Brain microvascular endothelial cell (primary cell): ENCODE measurements around the gene OTULIN.

ENCODE experiments used
- DNase-seq: peaks from one replicate; pipeline ENCODE4 v3.0.0-alpha.2; 2020
- H3K27ac ChIP-seq: fragments of 250-450 bp; sonication (Bioruptor Pico); 2 replicates; pipeline ENCODE4 v1.5.1; 2020; ENCODE audit warnings: mild to moderate bottlenecking, moderate library complexity
- H3K27me3 ChIP-seq: fragments of 250-450 bp; sonication (Bioruptor Pico); replicated peaks from 2 replicates; pipeline ENCODE4 v1.5.1; 2020; ENCODE audit warnings: mild to moderate bottlenecking
- H3K36me3 ChIP-seq: fragments of 250-450 bp; sonication (Bioruptor Pico); replicated peaks from 2 replicates; pipeline ENCODE4 v1.5.1; 2020; ENCODE audit warnings: mild to moderate bottlenecking
- H3K4me3 ChIP-seq: 2 replicates; pipeline ENCODE4 v1.5.1; 2011; ENCODE audit warnings: low read depth, mild to moderate bottlenecking, control low read depth, low read length, moderate library complexity
- in situ Hi-C: cut with HindIII; loops from 2 replicates; pipeline ENCODE4 v1.10.0; 2017; ENCODE audit warnings: low sequenced_read_pairs, low pct_ligation_motif_present
- TF ChIP-seq, protein P1 (sequence below): IDR thresholded peaks from 2 replicates; pipeline ENCODE4 v1.5.1; 2011; ENCODE audit warnings: low read depth, mild to moderate bottlenecking, moderate library complexity, low read length, control low read depth, inconsistent platforms; ENCODE audit errors: missing control alignments

Gene OTULIN

GRCh38 chr5:14745753-14746152 lies 81.2 kb downstream of the OTULIN start:
- Histone ChIP-seq H3K4me3 (no peak overlapping the region), H3K27me3 (no peaks in the 10 kb centered on the region), H3K27ac (no peak overlapping the region), H3K36me3 (peaks cover 22% of the 10 kb centered on the region)
- no peak for DNase-seq
- in situ Hi-C loops = loop anchor here (25.0 kb wide), 1 partner anchor 267 kb away; no protein-coding TSS in a partner anchor
- TF ChIP-seq, protein P1, sequence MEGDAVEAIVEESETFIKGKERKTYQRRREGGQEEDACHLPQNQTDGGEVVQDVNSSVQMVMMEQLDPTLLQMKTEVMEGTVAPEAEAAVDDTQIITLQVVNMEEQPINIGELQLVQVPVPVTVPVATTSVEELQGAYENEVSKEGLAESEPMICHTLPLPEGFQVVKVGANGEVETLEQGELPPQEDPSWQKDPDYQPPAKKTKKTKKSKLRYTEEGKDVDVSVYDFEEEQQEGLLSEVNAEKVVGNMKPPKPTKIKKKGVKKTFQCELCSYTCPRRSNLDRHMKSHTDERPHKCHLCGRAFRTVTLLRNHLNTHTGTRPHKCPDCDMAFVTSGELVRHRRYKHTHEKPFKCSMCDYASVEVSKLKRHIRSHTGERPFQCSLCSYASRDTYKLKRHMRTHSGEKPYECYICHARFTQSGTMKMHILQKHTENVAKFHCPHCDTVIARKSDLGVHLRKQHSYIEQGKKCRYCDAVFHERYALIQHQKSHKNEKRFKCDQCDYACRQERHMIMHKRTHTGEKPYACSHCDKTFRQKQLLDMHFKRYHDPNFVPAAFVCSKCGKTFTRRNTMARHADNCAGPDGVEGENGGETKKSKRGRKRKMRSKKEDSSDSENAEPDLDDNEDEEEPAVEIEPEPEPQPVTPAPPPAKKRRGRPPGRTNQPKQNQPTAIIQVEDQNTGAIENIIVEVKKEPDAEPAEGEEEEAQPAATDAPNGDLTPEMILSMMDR = no peak

DNA sequence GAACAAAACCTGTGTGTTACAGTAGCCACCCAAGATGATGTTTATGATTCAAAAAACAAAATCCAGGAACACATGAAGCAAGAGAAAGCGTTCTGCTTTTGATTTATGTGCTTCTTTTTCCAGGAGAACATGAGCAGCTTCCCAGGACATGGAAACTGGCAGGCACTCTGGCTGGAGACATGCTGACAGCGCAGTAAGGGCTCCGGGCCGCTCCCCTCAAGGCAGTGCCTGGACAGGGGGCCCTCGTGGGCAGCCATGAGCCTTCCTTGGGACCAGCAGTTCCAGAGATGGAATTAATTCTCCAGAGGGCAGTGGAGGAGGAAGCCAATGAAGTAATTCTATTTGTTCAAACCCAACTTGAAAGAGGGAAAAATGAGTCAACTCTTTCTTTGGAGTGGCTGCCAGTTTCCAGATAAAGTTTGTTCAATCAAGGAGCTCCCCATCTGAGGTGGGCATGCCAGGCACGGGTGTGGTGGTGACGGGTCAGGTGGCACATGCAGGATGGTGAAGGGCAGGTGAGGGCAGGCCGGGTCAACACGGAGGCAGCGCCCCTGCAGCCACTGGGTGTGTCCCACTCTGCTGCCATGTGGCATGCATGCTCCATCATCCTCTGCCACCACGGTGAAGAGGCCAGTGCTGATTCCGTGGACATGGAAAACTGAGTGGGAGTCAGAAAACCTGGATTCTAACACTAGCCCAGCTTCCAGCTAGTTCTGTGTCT lies 83.8 kb downstream of the OTULIN start:
- TF ChIP-seq, protein P1 = no peak
- in situ Hi-C loops = loop anchor here (25.0 kb wide), 1 partner anchor 264 kb away; no protein-coding TSS in a partner anchor
- no peaks in the 10 kb centered on the region for H3K27me3 ChIP-seq
- H3K27ac ChIP-seq = no peak overlapping the region
- peaks cover 18% of the 10 kb centered on the region for H3K36me3 ChIP-seq
- no peak overlapping the region for H3K4me3 ChIP-seq
- DNase-seq = no peak
